Right forelimb (tissue), 1 donor: ENCODE results near the gene DLGAP4.
"Not testable (repeated sequence)": the region's sequence is repeated elsewhere in the genome, so short reads cannot be mapped to it uniquely, and the experiment has no call there.

Experiments
- DNase-seq: peaks from one replicate; pipeline ENCODE4 v3.0.0-alpha.2; 2018

Gene DLGAP4

DNA sequence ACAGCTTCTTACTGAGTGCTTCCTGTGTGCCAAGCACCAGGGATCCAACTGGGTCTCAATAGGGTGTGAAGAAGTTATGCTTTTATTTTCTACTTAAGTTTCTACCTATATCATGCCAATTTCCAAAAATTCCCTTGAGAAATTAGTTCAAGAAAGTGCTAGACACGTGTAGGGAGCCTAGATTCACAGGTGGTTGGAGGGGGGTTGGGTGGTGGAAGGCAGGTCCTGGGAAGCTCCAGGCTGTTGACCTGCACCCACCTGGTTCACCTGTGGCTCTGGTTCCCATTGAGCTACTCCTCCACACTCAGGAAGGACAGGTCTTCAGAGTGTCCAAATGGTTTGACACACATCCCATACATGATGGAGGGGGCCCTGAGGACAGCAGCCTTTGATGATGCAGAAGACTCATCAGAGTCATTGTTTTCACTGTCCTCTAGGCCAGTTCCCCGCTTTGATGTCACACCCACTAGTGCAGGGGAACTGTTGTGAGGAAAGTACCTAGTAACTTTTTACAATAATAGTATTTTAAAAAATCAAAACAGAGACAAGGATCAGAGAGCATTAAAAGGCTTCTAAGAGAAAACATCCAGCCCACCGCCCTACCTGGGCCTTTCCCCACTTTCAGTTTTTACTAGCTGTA is 195.3 kb downstream of the DLGAP4 start:
- no peak for DNase-seq

DNA sequence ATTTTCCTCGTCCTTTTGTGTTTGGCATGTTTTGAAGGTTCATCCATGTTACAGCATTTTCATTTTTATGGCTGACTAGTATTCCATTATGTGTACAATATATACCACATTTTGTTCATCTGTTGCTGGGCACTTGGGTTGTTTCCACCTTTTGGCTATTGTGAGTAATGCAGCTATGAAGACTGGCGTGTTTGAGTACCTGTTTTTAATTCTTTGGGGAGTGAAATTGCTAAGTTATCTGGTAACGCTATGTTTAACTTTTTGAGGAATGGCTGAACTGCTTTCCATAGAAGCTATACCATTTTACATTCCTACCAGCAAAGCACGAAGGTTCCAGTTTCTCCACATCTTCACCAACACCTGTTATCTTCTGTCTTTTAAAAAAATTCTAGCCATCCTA is 198.2 kb downstream of the DLGAP4 start:
- DNase-seq = no peak

DNA sequence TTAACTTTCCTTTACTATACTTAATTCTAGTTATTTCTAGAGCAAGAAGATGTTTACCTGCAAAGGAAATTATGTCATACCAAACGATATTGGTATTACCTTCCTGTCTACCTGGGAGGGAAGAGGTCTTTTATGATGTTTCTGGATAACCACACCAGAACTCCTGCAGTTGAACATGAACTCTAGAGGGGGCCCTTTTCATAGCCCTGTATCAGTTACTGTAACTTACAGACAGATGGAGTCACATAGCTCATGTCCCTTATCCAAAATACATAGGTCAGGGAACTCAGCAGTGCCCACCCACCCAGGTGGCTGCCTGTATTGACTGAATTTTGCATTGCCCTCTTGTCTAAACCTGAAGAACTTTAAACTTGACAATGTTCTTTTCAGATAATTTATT is 200.1 kb downstream of the DLGAP4 start:
- no peak for DNase-seq

DNA sequence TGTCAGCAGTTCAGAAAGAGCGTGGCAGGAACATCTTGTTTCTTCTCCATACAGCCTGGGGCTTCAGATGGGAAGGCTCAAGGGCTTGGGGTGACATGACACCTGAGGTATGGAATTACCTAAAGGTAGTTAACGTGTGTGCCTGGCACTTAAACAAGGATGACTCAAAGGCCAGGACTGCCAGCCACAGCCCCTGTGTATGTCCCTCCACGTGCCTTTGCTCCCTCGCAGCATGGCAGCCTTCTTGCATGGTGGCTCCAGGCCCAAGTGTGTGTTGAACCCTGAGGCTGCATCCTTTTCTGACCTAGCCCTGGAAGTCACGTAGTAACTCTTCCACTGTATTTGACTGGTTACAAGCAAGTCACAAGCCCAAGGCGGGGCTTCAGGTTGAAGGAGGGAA is 201.6 kb downstream of the DLGAP4 start:
- DNase-seq = no peak

DNA sequence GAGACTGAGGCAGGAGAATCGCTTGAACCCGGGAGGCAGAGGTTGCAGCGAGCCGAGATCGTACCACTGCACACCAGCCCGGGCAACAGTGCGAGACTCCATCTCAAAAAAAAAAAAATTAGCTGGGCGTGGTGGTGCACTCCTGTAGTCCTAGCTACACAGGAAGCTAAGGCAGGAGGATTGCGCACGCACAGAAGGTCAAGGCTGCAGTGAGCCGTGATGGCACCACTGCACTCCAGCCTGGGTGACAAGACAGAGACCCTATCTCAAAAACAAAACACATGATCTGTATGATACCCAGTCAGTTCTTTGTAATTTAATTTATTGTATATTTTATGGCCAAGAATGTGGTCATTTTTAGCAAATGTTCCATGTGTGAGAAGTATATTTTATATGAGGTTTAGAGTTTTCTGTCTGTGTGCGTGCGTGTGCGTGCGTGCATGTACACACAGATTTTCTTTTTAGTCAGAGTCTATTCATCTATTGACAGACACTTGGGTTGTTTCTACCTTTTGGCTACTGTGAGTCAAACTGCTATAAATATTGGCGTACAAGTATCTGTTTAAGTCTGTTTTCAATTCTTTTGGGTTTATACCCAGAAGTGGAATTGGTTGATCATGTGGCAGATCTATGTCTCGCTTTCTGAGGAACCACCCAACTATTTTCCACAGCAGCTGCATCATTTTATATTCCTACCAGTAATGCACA is 213.0 kb downstream of the DLGAP4 start:
- DNase-seq = no peak

DNA sequence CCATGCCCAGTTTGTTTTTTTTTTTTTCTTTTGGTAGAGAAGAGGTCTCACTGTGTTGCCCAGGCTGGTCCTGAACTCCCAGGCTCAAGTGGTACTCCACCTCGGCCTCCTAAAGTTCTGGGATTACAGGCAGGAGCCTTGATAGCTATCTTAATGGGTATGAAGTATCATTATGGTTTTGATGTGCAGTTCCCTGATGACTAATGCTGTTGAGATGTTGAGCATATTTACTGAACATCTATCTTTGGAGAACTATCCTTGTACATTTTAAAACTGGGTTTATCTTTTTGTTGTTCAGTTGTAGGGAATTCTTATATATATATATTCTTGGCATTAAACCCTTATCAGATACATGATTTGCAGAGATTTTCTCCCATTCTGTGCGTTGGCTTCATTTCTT is 213.8 kb downstream of the DLGAP4 start:
- DNase-seq = no peak

DNA sequence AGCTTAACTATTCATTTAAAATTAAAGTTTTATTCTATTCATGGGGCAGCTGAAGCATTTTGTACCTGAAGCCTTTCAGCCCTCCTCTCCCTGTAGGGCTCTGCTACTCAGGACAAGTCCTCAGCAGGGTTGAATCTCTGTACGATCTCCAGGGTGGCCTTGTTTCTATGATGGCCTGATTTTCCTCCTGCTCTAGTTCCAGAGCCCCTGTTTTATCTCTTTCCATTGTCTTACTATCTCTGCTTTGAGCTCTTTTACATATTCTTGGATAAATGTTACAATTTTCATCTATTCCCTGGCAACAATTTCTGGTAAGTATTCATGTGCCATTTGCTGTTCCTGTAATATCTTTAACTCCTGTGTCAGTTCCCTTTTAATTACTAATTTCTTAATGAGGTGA is 215.4 kb downstream of the DLGAP4 start:
- DNase-seq = no peak

DNA sequence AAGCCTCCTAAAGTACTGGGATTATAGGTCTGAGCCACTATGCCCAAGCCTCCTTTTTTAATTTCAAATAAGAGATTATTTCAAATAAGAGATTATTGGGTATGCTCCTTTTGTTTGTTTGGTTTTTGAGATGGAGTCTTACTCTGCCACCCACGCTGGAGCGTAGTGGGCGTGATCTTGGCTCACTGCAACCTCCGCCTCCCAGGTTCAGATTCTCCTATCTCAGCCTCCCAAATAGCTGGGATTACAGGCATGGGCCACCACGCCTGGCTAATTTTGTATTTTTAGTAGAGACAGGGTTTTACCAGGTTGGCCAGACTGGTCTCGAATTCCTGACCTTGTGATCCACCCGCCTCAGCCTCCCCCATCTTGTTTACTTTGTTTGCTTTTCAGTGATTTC is 216.3 kb downstream of the DLGAP4 start:
- DNase-seq = not testable (repeated sequence)

DNA sequence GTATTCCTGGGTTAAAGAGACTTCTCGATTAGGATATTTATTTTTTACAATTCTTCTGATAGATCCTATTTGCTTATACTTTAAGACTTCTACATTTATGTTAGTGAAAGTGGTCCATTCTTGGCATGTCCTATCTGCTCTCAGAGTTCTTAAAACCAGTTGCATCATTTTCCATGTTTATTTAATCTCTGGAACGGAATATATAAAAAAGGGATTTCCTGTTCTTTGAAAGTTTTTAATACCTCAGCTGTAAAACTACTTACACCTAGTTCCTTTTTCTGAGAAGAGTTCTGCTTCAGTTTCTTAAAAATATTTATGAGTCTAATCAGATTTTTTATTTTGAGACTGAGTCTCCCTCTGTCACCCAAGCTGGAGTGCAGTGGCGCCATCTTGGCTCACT is 217.2 kb downstream of the DLGAP4 start:
- DNase-seq = no peak

DNA sequence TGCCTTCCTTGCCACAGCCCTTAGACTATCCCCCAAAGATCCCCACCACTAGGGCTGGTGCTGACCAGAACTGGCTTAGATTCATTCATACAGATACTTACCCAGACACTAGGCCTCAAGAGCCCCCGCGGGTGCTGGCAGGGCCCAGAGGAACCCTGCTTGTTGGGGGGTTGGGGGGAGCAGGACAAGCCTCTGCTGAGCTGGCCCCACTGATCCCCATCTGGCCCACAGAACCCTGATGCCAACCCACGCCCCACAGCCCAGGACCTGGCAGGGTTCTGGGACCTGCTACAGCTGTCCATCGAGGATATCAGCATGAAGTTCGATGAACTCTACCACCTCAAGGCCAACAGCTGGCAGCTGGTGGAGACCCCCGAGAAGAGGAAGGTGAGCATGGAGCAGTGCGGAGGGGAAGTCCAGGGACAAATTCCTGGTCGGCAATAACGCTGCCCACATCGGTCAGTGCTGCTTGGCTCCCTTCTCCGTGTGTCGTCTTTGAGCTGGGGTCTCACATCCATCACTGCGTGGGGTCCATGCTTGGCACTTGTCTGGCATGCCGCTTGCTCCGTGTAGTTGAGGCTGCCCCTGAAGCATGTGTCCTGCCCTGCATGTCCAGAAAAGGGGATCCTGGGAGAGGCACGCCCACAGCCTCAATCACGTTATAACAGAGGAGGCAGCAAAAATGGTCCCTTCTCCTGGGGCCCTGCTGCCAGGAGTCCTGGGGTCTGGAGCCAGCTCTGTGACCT is 219.7 kb downstream of the DLGAP4 start:
- no peak for DNase-seq

DNA sequence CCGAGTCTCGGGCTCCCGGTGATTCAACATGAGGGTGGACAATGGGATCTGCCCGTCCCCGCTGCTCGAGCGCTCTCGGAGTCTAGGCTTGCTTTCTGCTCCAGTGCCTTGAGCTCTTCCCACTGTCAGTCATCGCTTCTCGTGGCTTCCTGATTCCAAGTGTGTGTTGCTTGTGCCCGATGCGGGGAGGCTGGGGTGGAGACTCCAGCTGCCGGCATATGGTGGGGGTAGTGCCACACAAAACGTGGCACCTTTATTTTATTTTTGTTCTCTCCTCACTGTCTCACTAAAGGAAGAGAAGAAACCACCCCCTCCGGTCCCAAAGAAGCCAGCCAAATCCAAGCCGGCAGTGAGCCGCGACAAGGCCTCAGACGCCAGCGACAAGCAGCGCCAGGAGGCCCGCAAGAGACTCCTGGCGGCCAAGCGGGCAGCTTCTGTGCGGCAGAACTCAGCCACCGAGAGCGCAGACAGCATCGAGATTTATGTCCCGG is 220.4 kb downstream of the DLGAP4 start:
- DNase-seq = no peak

DNA sequence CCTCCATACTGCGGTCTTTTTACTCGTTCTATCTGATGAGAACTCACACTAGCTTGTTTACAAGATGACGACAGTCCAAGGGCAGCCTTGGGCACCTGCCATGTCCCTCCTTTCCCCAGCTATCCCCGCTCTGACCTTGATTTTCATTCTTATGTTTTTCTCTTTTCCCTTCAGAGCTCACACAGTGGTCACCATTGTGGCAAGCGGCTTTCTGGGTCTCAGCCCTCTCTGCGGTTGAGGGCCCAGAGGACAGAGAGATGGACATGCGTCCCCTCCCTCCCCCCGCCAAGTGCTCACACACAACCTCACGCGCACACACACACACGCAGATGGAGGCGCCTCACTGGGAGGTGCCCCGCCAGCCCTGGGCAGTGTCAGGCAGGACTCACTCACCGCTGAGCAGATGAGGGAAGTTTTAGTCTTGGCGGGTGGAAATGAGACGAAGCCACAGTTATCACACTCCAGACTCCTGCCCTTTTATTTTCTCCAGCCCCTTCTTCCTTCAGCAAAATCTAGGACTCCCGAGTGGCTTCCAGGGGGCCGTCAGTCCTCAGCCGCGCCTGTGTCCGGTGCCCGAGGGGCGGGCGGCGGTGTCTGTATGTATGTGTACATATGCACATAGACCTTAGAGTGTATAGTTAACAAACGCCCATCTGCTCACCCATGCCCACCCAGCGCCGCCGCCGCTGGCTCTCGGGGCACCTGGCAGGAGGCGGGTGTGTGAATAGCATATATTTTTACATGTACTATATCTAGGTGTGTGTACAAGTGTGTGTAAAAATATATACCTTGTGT is 221.4 kb downstream of the DLGAP4 start:
- DNase-seq = no peak

DNA sequence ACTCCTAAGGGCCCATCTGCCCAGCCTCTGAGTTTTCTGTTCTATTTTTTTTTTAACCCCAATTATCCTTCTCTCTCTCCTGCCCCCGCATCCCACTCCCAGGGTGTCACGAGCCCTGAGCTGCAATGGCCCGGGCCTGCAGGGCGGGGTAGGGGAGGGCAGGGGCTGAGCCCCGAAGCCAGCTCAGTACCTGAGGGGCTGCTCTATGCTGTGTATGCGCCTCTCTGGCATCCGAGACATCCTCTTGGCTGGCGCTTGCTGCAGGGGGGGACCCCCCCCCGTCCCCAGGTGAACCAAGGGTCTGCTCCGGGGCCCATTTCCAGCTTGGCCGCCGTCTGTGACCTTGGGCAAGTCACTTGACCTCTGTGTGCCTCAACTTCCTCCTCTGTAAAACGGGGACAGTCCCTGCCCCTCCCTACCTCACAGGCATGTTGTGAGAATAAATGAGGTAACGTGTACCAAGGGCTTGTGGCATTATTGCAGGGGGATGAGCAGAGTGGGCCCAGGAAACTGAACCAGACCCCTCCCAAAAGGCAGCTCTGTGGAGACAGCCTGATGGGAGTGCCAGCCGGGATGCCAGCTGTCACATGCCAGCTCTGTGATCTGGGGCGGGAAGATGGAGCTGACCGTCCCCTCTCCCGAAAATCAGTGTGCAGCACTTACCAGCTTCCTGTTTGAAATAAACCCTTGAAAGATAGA is 222.2 kb downstream of the DLGAP4 start:
- no peak for DNase-seq

DNA sequence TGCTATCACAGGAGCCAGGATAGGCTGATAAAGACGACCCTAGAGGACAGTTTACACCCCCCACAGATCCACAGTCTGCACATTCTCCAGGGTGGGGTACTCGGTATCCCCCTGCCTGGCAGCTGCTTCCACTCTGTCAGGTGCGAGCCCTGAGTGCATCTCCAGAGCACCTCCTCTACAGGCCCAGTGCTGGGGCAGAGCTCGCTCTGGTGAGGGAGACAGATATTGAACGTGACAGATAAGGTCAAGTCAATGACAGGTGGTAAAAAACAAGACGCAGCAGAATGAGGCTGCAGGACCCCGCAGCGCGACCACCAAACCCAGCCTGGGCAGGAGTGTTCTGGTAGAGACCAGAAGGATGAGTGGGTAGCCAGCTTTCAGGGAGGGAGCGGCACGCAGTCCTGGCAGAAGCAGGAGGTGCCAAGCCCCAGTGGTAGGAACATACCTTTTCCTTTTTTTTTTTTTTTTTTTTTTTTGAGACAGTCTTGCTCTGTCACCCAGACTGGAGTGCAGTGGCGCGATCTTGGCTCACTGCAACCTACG is 222.8 kb downstream of the DLGAP4 start:
- DNase-seq = no peak

DNA sequence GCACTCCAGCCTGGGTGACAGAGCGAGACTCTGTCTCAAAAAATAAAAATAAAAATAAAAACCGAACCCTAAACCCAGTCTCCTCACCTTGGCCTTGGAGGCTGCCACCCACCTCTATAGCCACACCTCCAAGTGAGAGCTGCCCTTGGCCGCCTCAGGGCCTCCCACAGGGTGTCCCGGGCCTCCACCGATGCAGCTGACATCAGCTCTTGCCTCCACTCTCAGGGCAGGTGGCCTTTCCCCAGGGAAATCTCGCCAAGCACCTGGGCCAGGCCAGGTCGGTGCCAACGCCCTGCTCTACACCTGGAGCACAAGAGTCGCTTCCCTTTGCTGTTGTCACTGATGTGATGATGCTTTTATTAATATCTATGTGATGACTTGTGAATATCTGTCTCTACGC is 226.2 kb downstream of the DLGAP4 start:
- no peak for DNase-seq

DNA sequence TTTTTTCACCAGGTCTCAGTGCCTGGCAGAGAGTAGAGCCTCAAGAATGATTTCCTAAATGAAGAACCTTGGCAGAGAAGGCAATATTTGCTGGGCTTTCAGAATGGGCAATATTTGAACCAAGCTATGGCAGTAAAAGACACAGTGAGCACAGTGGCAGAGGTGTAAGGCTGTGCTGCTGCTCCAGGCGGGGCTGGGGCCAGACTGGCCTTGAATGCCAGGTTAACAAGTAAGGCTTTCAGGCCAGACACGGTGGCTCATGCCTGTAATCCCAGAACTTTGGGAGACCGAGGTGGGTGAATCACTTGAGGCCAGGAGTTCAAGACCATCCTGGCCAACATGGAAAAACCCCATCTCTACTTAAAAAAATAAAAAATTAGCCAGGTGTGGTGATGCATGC is 226.7 kb downstream of the DLGAP4 start:
- DNase-seq = no peak

DNA sequence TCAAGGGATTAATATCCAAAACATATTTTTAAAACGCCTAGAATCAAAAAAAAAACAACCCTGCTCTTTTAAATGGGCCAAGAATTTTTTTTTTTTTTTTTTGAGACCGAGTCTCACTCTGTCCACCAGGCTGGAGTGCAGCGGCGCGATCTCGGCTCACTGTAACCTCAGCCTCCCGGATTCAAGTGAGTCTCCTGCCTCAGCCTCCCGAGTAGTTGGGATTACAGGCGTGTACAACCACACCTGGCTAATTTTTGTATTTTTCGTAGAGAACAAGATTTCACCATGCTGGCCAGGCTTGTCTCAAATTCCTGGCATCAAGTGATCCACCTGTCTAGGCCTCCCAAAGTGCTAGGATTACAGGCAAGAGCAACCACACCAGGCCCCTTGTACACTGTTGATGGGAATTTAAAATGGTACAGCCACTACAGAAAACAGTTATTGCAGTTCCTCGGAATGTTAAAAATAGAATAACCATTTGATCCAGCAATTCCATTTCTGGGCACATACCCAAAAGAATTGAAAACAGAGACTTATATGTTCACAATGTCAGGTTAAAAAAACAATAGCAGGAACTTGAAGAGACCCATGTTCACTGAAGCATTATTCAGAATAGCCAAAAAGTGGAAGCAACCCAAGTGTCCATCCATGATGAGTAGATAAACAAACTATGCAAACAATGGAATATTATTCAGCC is 232.0 kb downstream of the DLGAP4 start:
- peak; percentile 12 for DNase-seq

DNA sequence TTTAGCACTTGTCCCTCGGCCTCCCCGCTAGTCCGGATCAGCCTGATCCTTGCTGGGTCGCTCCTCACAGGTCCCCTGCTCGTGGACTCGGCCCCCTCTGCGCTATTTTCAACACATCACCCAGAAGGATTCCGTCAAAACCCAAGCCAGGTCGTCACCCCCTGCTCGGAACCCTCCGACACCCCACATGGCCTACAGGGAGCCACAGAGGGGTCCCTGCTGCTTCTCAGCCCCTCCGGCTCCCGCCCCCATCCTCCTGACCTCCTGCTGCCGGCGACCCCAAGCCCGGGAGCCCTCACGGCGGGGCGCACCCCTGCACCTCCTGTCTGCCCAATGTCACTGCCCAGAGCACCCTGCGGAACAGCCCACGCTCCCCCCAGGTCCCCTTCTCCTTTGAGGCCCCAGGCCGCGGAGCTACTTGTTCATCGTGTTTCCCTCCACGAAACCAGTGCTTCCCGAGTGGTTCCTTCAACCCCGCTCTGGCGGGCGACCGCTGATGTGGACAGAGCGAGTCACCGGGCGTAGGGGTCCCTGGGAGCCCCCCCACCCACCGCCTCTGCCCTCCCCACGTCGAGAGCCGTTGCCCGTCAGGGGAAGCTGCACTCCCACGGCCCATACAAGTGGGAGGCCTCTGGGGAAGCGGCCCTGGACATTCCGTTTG is 234.5 kb downstream of the DLGAP4 start:
- no peak for DNase-seq

DNA sequence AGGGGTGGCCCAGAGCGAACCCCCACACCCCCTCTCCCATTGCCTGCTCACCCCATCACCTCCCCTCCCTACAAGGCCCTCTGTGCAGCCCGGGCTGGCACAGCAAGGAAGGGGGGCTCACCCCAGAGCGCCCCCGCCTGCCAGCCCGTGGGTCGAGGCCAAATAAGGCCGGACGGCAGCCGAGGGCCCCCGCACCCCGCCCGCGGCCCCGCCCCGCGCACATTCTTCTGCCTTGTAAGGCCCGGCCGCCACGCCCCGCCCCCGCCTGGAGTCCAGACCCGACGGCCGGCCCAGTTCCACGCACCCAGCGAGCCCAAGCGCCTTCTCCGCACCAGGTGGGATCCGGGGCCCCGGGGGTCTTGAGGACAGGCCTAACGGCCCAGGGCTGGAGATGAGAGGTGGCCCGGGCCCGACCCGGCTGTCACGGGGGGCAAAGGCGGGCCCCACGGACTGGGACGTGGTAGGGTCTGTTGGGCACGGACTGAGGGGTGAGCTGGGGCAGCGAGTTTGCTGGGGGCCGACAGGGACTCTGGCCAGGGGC is 235.2 kb downstream of the DLGAP4 start, which contains the start of gene MYL9:
MYL9 (plus strand) TSS at position 293 of the 541 bp plus-strand sequence. CDS start 3,366 bp downstream, outside the sequence.
- peak; percentile 87 for DNase-seq

DNA sequence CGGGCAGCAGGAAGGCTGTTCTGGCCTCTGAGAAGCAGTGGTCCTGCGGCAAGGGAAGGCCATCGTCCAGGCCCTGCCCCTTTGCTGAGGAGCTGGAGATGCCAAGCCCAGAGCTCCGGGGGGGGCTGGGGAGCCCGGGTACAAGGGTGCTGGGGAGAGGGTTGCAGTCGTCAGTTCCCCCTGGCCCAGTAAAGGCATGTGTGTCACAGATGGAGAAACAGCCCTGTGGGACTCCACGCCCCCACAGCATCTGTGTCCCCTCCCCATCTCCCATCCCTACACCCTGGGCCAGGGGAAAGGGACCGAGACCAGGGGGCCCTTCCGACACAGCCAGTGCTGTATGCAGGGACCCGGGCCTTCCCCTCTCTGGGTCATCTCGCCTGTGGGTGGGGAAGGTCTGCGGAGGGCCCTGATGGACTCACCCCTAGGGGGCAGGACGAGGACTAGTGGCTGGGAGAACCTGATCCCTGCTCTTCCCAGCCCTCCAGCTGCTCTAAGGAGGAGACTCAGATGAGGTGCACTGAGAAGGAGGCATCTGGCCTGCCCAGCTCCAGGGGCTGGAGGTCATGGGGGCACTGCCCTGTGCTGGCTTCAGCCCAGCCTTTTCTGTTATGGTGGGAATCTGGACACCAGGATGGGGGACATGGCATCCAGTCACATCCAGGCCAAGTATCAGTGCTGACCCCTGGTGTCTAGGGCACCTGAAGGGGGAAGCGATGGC is 235.8 kb downstream of the DLGAP4 start:
- DNase-seq = peak; percentile 62
